ENCODE measurements around the gene NTM. TPM values are rescaled to one million over a fixed set of nuclear protein-coding genes. Genes with fewer than 3 reads are reported as not detected.
A peak's percentile ranks its signal among the peaks of the same experiment; 100 is the strongest.

Gene NTM
- total and polyA plus RNA-seq, 2 donors (not counting 3 experiments of a cell fraction or from before 2014, with no cell fraction given), result 1.00 to 1.1 TPM

- CTCF ChIA-PET, result interaction anchor here (0.7 to 9.6 kb wide), 15 partner anchors 9 to 1031 kb away, joined by 3 to 322 read pairs (median 6); no protein-coding TSS in a partner anchor
- POLR2A ChIA-PET, result interaction anchor here (1.1 kb wide), 1 partner anchor 42 kb away, joined by 5 read pairs; no protein-coding TSS in a partner anchor
- Histone ChIP-seq H3K4me1 (ENCODE audit: control insufficient read depth, extremely low read depth, insufficient read depth, low read length) (peaks cover 5% of the 10 kb centered on the region), H3K4me3 (replicated peaks in 1 of 3; ENCODE audit: insufficient read depth in 1 of 3, low read depth in 1 of 3, low read length in 3 of 3) (peak overlapping the region in 2 of 3 experiments; percentile 2 to 64), H3K79me2 (ENCODE audit: control insufficient read depth, insufficient read depth, low read length) (no peaks in the 10 kb centered on the region), H3K9me3 (replicated peaks; ENCODE audit: control insufficient read depth, insufficient read depth, low read length) (no peaks in the 10 kb centered on the region), H3K27ac (ENCODE audit: insufficient read depth, low read depth, low read length) (no peak overlapping the region), H3K9me1 (replicated peaks; ENCODE audit: control insufficient read depth, extremely low read depth, insufficient read depth, low read length) (no peaks in the 10 kb centered on the region), H3K9ac (replicated peaks; ENCODE audit: extremely low read depth, insufficient read depth, low read length) (no peak overlapping the region), H3K27me3 (ENCODE audit: control insufficient read depth in 2 of 2, insufficient read depth in 2 of 2, low read length in 2 of 2) (peaks cover 0 to 11% of the 10 kb centered on the region in 2 experiments), H3K36me3 (ENCODE audit: control insufficient read depth in 2 of 2, extremely low read depth in 1 of 2, insufficient read depth in 2 of 2, low read length in 2 of 2) (no peaks in the 10 kb centered on the region), H2AFZ (ENCODE audit: low read depth, low read length) (no peak overlapping the region), H3K4me2 (ENCODE audit: insufficient read depth, low read length) (peak overlapping the region; percentile 91), H4K20me1 (replicated peaks; ENCODE audit: control insufficient read depth, extremely low read depth, insufficient read depth, low read length) (no peaks in the 10 kb centered on the region)
- DNase-seq (ENCODE audit: low read depth, low spot score) (no peak), FAIRE-seq (peak; percentile 49)
- intact Hi-C loops (cut with micrococcal nuclease) (loop anchor here (5.0 kb wide), 3 partner anchors 93 to 1032 kb away; no protein-coding TSS in a partner anchor), dilution Hi-C loops (cut with MboI; ENCODE audit: extremely low pct_ligation_motif_present, low sequenced_read_pairs) (loop anchor here (25.0 kb wide), 1 partner anchor 173 kb away; no protein-coding TSS in a partner anchor)
- TF ChIP-seq EZH2 (IDR thresholded peaks at IDR 0.05; ENCODE audit: borderline replicate concordance, low read depth, low read length, severe bottlenecking) (peak; percentile 47), POLR2A (IDR thresholded peaks at IDR 0.05; ENCODE audit: low read depth, low read length) (no peak), CTCF (IDR thresholded peaks at IDR 0.05; ENCODE audit: extremely low read depth in 1 of 2, insufficient read depth in 1 of 2, low read depth in 1 of 2, low read length in 2 of 2) (no peak), JUN (IDR thresholded peaks at IDR 0.05; ENCODE audit: borderline replicate concordance, insufficient read depth, insufficient read length, low read depth) (no peak), MYC (IDR thresholded peaks at IDR 0.05; ENCODE audit: low read depth, low read length) (no peak)
- BruUV-seq (replicated peaks), result no TSS peak
Measured at GRCh38 chr11:131910178-131910522, 539.7 kb downstream of the NTM start.

Measured in endothelial cell of umbilical vein (primary cell).